Vagina (tissue), 2 donors: ENCODE results near the gene SORCS2. TPM values are rescaled to one million over a fixed set of nuclear protein-coding genes. Genes with fewer than 3 reads are reported as not detected.
A peak's percentile ranks its signal among the peaks of the same experiment; 100 is the strongest.

ENCODE experiments used
- DNase-seq, 2 donors: peaks; one replicate each; pipeline ENCODE4 v3.0.0-alpha.2; 2017; ENCODE audit errors: extremely low spot score in 2 of 2
- H3K27ac ChIP-seq: fragments of 200-600 bp; sonication (generic); one replicate; pipeline ENCODE4 v1.5.1; 2019
- H3K27me3 ChIP-seq: fragments of 200-600 bp; sonication (generic); one replicate; pipeline ENCODE4 v1.5.1; 2019
- H3K36me3 ChIP-seq, 2 donors: fragments of 200-600 bp; sonication (generic); one replicate each; pipeline ENCODE4 v1.5.1; 2017 to 2019
- H3K4me1 ChIP-seq: fragments of 200-600 bp; sonication (generic); one replicate; pipeline ENCODE4 v1.5.1; 2019
- H3K4me3 ChIP-seq, 2 donors: fragments of 200-600 bp; sonication (generic); 1 replicate in 1 of 2; 2 replicates in 1 of 2; pipeline ENCODE4 v1.5.1; 2016 to 2019
- H3K9me3 ChIP-seq: fragments of 200-600 bp; sonication (generic); one replicate; pipeline ENCODE4 v1.5.1; 2019
- POLR2A ChIP-seq, 2 donors: fragments of 450-650 bp; IDR thresholded peaks; one replicate each; pipeline ENCODE4 v1.6.1; 2017; ENCODE audit warnings: antibody characterized with exemption in 2 of 2, mild to moderate bottlenecking in 2 of 2, moderate library complexity in 2 of 2
- POLR2AphosphoS5 ChIP-seq, 2 donors: sonication (generic); formaldehyde crosslinking; IDR thresholded peaks; one replicate each; pipeline ENCODE4 v1.9.0; 2017; ENCODE audit warnings: antibody characterized with exemption in 2 of 2, mild to moderate bottlenecking in 2 of 2, low read depth in 1 of 2; ENCODE audit not compliant: insufficient read depth in 1 of 2
- intact Hi-C: fragments of 100-400 bp; cut with DNase I; formaldehyde crosslinking; loops from one replicate; pipeline ENCODE4 v1.15.1; 2023
- total RNA-seq: library from RNA; depleted of rRNA; stranded (reverse); fragments of >200 nt; gene quantifications from one replicate; pipeline ENCODE4 v1.2.3, GENCODE V29; 2016
- TF ChIP-seq, protein P1 (sequence below), 3 experiments: fragments of 450-650 bp in 2 of 3; fragments of 200-600 bp in 1 of 3; sonication (generic) in 1 of 3; IDR thresholded peaks; one replicate each; pipeline ENCODE4 v1.5.1; 2017 to 2019; ENCODE audit warnings: antibody characterized with exemption in 3 of 3, mild to moderate bottlenecking in 2 of 3, moderate library complexity in 2 of 3

Gene SORCS2
- total RNA-seq, 1 donor from 2014 or later: 5.4 TPM

- H3K4me1 ChIP-seq: peaks cover 14% of the 10 kb centered on the region
- H3K9me3 ChIP-seq: no peaks in the 10 kb centered on the region
- no peak for DNase-seq
- H3K4me3 ChIP-seq: no peak overlapping the region
- no peaks in the 10 kb centered on the region for H3K36me3 ChIP-seq
- peak overlapping the region; percentile 15 for H3K27ac ChIP-seq
- H3K27me3 ChIP-seq: no peaks in the 10 kb centered on the region
- TF ChIP-seq, protein P1, sequence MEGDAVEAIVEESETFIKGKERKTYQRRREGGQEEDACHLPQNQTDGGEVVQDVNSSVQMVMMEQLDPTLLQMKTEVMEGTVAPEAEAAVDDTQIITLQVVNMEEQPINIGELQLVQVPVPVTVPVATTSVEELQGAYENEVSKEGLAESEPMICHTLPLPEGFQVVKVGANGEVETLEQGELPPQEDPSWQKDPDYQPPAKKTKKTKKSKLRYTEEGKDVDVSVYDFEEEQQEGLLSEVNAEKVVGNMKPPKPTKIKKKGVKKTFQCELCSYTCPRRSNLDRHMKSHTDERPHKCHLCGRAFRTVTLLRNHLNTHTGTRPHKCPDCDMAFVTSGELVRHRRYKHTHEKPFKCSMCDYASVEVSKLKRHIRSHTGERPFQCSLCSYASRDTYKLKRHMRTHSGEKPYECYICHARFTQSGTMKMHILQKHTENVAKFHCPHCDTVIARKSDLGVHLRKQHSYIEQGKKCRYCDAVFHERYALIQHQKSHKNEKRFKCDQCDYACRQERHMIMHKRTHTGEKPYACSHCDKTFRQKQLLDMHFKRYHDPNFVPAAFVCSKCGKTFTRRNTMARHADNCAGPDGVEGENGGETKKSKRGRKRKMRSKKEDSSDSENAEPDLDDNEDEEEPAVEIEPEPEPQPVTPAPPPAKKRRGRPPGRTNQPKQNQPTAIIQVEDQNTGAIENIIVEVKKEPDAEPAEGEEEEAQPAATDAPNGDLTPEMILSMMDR (IDR thresholded peaks at IDR 0.05): no peak
- TF ChIP-seq POLR2AphosphoS5 (IDR thresholded peaks at IDR 0.05; ENCODE audit: insufficient read depth in 1 of 2, low read depth in 1 of 2): no peak
- TF ChIP-seq POLR2A (IDR thresholded peaks at IDR 0.05): no peak
- intact Hi-C loops: no loop called here
These were observed 438.4 kb downstream of the SORCS2 start for GRCh38 chr4:7630568-7631287.

- H3K27ac ChIP-seq: peak overlapping the region; percentile 15
These were observed 439.1 kb downstream of the SORCS2 start for GRCh38 chr4:7631288-7632014.

GRCh38 chr4:7632341-7632740 lies 440.0 kb downstream of the SORCS2 start:
- no peaks in the 10 kb centered on the region for H3K36me3 ChIP-seq

More at GRCh38 chr4:7631288-7632014, 439.1 kb downstream of the SORCS2 start:
- intact Hi-C loops: no loop called here
- no peaks in the 10 kb centered on the region for H3K9me3 ChIP-seq
- no peak for DNase-seq
- H3K4me3 ChIP-seq: no peak overlapping the region
- TF ChIP-seq, protein P1 (IDR thresholded peaks at IDR 0.05): no peak
- TF ChIP-seq POLR2A (IDR thresholded peaks at IDR 0.05): no peak
- TF ChIP-seq POLR2AphosphoS5 (IDR thresholded peaks at IDR 0.05; ENCODE audit: insufficient read depth in 1 of 2, low read depth in 1 of 2): no peak
- H3K27me3 ChIP-seq: no peaks in the 10 kb centered on the region
- no peaks in the 10 kb centered on the region for H3K36me3 ChIP-seq
- peaks cover 14% of the 10 kb centered on the region for H3K4me1 ChIP-seq

DNA sequence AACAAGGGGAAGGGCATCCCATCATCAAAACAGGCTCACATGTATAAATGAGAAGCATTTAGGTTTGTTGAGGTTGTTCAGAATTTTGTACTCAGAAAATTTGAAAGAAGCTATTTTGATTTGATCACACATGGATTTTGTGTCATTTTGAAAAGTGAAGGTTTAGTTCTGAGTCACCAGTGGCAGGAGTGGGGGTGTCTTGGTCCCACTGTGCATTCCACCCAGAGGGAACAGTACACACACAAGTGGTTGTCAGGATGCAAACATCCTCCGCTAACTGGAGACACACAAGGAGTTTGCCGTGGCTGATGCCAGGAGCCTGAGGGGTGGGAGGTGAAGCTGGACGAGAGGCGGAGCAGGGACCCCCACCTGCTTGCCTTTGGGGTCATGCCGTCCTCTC lies 440.6 kb downstream of the SORCS2 start:
- Histone ChIP-seq H3K9me3 (no peaks in the 10 kb centered on the region), H3K36me3 (no peaks in the 10 kb centered on the region), H3K27ac (no peak overlapping the region), H3K4me1 (peaks cover 14% of the 10 kb centered on the region), H3K27me3 (no peaks in the 10 kb centered on the region), H3K4me3 (no peak overlapping the region)
- TF ChIP-seq POLR2AphosphoS5 (IDR thresholded peaks at IDR 0.05; ENCODE audit: insufficient read depth in 1 of 2, low read depth in 1 of 2) (no peak), POLR2A (IDR thresholded peaks at IDR 0.05) (no peak)
- TF ChIP-seq, protein P1 (IDR thresholded peaks at IDR 0.05): no peak
- intact Hi-C loops: no loop called here
- no peak for DNase-seq

More at GRCh38 chr4:7632341-7632740, 440.0 kb downstream of the SORCS2 start:
- Histone ChIP-seq H3K4me3 (no peak overlapping the region), H3K4me1 (peaks cover 14% of the 10 kb centered on the region), H3K9me3 (no peaks in the 10 kb centered on the region), H3K27me3 (no peaks in the 10 kb centered on the region), H3K27ac (no peak overlapping the region)
- no peak for DNase-seq
- intact Hi-C loops: no loop called here
- TF ChIP-seq, protein P1 (IDR thresholded peaks at IDR 0.05): no peak
- no peak for TF ChIP-seq POLR2AphosphoS5 (IDR thresholded peaks at IDR 0.05; ENCODE audit: insufficient read depth in 1 of 2, low read depth in 1 of 2)
- no peak for TF ChIP-seq POLR2A (IDR thresholded peaks at IDR 0.05)
